HepG2 (cell line): ENCODE results near the gene ACBD3. TPM values are rescaled to one million over a fixed set of nuclear protein-coding genes. Genes with fewer than 3 reads are reported as not detected.

Experiments
- ARID4A ChIP-seq: sonication (generic); formaldehyde crosslinking; IDR thresholded peaks from 2 replicates; pipeline ENCODE4 v1.5.0; 2020; ENCODE audit warnings: mild to moderate bottlenecking, missing genetic modification reagents, borderline replicate concordance
- ASH2L ChIP-seq: fragments of 300-600, 200-600 bp; sonication (generic); IDR thresholded peaks from 2 replicates; pipeline ENCODE4 v1.7.0; 2017; ENCODE audit warnings: low read depth, mild to moderate bottlenecking, moderate library complexity, mixed read lengths, low read length; ENCODE audit not compliant: insufficient read length
- CBFB ChIP-seq: sonication (generic); formaldehyde crosslinking; IDR thresholded peaks from 2 replicates; pipeline ENCODE4 v1.4.0; 2020; ENCODE audit warnings: missing genetic modification reagents
- EED ChIP-seq: sonication (generic); formaldehyde crosslinking; IDR thresholded peaks from 2 replicates; pipeline ENCODE4 v1.5.0; 2020; ENCODE audit warnings: mild to moderate bottlenecking, missing genetic modification reagents
- FOXA3 ChIP-seq: IDR thresholded peaks from 2 replicates; pipeline ENCODE4 v1.6.1; 2016; ENCODE audit warnings: missing genetic modification reagents, missing compliant biosample characterization
- JUNB ChIP-seq: sonication (generic); formaldehyde crosslinking; IDR thresholded peaks from 2 replicates; pipeline ENCODE4 v1.8.0; 2022; ENCODE audit warnings: missing genetic modification reagents, mild to moderate bottlenecking, borderline replicate concordance
- LCORL ChIP-seq, 2 experiments: fragments of 450-650 bp in 1 of 2; sonication (generic) in 1 of 2; formaldehyde crosslinking in 1 of 2; IDR thresholded peaks; 2 replicates each; pipeline versions ENCODE4 v1.5.0 to v1.6.1; 2017 to 2020; ENCODE audit warnings: antibody characterized with exemption in 1 of 2, missing genetic modification reagents in 1 of 2
- MEIS1 ChIP-seq: sonication (generic); formaldehyde crosslinking; IDR thresholded peaks from 2 replicates; pipeline ENCODE4 v1.9.0; 2021; ENCODE audit warnings: mild to moderate bottlenecking, missing genetic modification reagents, moderate library complexity, borderline replicate concordance
- MYC ChIP-seq: sonication (generic); formaldehyde crosslinking; IDR thresholded peaks from 2 replicates; pipeline ENCODE4 v1.9.0; 2021; ENCODE audit warnings: missing genetic modification reagents, borderline replicate concordance
- PHF8 ChIP-seq: sonication (generic); formaldehyde crosslinking; IDR thresholded peaks from 2 replicates; pipeline ENCODE4 v1.5.0; 2020; ENCODE audit warnings: missing genetic modification reagents
- PITX1 ChIP-seq: sonication (generic); formaldehyde crosslinking; IDR thresholded peaks from 2 replicates; pipeline ENCODE4 v1.5.1; 2020; ENCODE audit warnings: mild to moderate bottlenecking, missing genetic modification reagents
- POLR2G ChIP-seq: fragments of 200-400 bp; formaldehyde crosslinking; IDR thresholded peaks from 2 replicates; pipeline ENCODE4 v1.6.1; 2018; ENCODE audit warnings: mild to moderate bottlenecking, low read depth, low read length, moderate library complexity
- ZBTB39 ChIP-seq: sonication (generic); formaldehyde crosslinking; IDR thresholded peaks from 2 replicates; pipeline ENCODE4 v1.5.0; 2020; ENCODE audit warnings: missing genetic modification reagents
- ZBTB46 ChIP-seq: sonication (generic); formaldehyde crosslinking; IDR thresholded peaks from 2 replicates; pipeline ENCODE4 v1.4.0; 2020; ENCODE audit warnings: mild to moderate bottlenecking, missing genetic modification reagents, borderline replicate concordance
- ZBTB7A ChIP-seq: sonication (generic); formaldehyde crosslinking; IDR thresholded peaks from 2 replicates; pipeline ENCODE4 v1.8.0; 2022; ENCODE audit warnings: mild to moderate bottlenecking, missing genetic modification reagents
- ZMYM3 ChIP-seq: sonication (generic); formaldehyde crosslinking; IDR thresholded peaks from 2 replicates; pipeline ENCODE4 v1.5.1; 2020; ENCODE audit warnings: mild to moderate bottlenecking, missing genetic modification reagents
- ZMYM4 ChIP-seq: sonication (generic); formaldehyde crosslinking; IDR thresholded peaks from 2 replicates; pipeline ENCODE4 v1.8.1; 2023; ENCODE audit warnings: mild to moderate bottlenecking, missing genetic modification reagents
- ZNF550 ChIP-seq: sonication (generic); formaldehyde crosslinking; IDR thresholded peaks from 2 replicates; pipeline ENCODE4 v1.4.0; 2020; ENCODE audit warnings: mild to moderate bottlenecking, missing genetic modification reagents, borderline replicate concordance
- polyA plus RNA-seq, 8 experiments: library from polyadenylated mRNA; depleted of rRNA in 3 of 8; stranded (reverse) in 7 of 8; unstranded in 1 of 8; fragments of >200 nt; fragmentation: Illumina TruSeq in 4 of 8; extraction: Trizol in 4 of 8; gene quantifications; 2 replicates each; pipeline versions ENCODE4 v1.2.1 to v1.2.3, GENCODE V29; 2011 to 2016; ENCODE audit warnings: low read depth in 4 of 8, missing spikeins in 1 of 8, mixed read lengths in 1 of 8; ENCODE audit not compliant: insufficient read depth in 1 of 8
- total RNA-seq, 5 experiments: library from RNA; depleted of rRNA; stranded (reverse); fragments of >200 nt; fragmentation: Illumina TruSeq; extraction: Trizol; gene quantifications; 2 replicates each; pipeline ENCODE4 v1.2.3, GENCODE V29; 2016; ENCODE audit warnings: low read depth in 1 of 5
- TF ChIP-seq, protein P1 (sequence below): sonication (generic); formaldehyde crosslinking; conservative IDR thresholded peaks from 2 replicates; pipeline ENCODE4 v1.4.0; 2020; ENCODE audit warnings: missing genetic modification reagents

Gene ACBD3
- total and polyA plus RNA-seq, 2 of the 13 experiments (the other 11 are each of a cell fraction or from before 2014, with no cell fraction given), result 24.3 to 39.3 TPM

DNA sequence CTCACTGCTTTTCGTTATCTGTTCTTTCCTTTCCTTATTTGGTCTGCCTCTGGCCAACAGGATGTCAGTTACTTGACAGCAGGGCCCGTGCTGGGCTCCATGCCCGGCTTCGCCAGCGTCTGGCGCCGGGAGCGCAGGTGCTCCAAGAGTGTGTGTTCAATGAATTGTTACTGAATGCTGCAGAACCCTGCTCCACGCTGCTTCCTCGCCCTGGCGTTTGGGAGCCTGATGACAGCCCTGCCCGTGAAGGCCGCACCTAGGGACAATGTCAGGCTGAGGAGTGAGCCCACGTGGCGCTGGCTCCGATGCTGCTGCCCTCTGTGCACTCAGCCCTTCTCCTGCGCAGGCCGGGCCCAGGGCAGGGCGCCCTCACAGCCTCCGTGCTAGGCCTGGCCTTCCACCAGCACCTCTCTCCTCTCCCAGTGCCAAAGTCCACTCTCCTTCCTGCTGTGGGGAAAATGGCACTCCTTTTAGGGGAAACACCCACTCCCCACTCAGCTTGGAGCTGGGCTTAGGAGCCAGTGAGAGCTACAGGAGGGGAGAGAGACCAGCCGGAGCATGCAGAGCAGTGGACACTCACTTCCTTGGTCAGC is 51.4 kb downstream of the ACBD3 start (continued):
- TF ChIP-seq ZBTB46 (no peak), ZBTB39 (peak; percentile 36; the same call in 1 of the 2 replicates), JUNB (no peak), ZBTB7A (peak; percentile 68; the same call in 1 of the 2 replicates), ARID4A (CRISPR knock-in tag) (peak; percentile 29; the same call in 1 of the 2 replicates), MEIS1 (CRISPR knock-in tag) (peak; percentile 30; the same call in 1 of the 2 replicates), CBFB (CRISPR knock-in tag) (0 out of 2 replicates have a peak, but pooled peaks have one; percentile 47), ZNF550 (CRISPR knock-in tag) (no peak), LCORL (IDR thresholded peaks at IDR 0.05) (no peak), LCORL (CRISPR knock-in tag; IDR thresholded peaks at IDR 0.05) (peak; percentile 66), FOXA3 (CRISPR knock-in tag) (no peak), PITX1 (CRISPR knock-in tag) (peak; percentile 40; the same call in 1 of the 2 replicates), PHF8 (peak; percentile 37), ZMYM4 (peak; percentile 31; the same call in 1 of the 2 replicates), ZMYM3 (CRISPR knock-in tag) (0 out of 2 replicates have a peak, but pooled peaks have one; percentile 23), POLR2G (peak; percentile 57), EED (CRISPR knock-in tag) (0 out of 2 replicates have a peak, but pooled peaks have one; percentile 66), MYC (CRISPR knock-in tag) (peak; percentile 77), ASH2L (no peak)
- TF ChIP-seq, protein P1, sequence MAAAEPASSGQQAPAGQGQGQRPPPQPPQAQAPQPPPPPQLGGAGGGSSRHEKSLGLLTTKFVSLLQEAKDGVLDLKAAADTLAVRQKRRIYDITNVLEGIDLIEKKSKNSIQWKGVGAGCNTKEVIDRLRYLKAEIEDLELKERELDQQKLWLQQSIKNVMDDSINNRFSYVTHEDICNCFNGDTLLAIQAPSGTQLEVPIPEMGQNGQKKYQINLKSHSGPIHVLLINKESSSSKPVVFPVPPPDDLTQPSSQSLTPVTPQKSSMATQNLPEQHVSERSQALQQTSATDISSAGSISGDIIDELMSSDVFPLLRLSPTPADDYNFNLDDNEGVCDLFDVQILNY, result no peak
